ENCODE measurements around the gene MRPL12.

Gene MRPL12

DNA sequence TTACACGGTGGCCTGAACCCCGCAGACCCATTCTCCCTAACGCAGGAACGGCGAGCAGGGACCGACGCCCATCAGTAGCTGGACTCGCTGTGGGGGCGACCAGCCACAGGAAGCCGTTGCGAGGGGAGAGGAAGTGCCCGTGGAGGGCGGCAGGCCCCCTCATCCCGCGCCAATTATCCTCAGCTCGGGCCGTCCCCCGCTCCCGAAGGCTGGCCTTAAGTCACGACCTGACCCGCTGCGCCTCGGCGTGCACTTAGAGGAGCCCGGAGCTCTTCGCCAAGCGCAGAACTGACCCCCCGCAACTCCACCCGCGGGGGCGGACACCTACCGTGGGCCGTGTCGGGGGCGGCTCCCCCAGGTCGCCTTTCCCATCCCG is 20.0 kb upstream of the MRPL12 start:
- DNase-seq, result no peak

- DNase-seq, result peak; percentile 98
Measured at GRCh38 chr17:81683584-81684441, 19.4 kb upstream of the MRPL12 start, which contains the start of the genes ARL16 and HGS. Gene ARL16 (minus strand): TSS chr17:81683797. CDS start chr17:81683753, 44 bp downstream. Gene HGS (plus strand): TSS chr17:81684011. CDS start chr17:81684067, 56 bp downstream.

GRCh38 chr17:81684442-81684911 is 18.7 kb upstream of the MRPL12 start:
- DNase-seq, result no peak

DNA sequence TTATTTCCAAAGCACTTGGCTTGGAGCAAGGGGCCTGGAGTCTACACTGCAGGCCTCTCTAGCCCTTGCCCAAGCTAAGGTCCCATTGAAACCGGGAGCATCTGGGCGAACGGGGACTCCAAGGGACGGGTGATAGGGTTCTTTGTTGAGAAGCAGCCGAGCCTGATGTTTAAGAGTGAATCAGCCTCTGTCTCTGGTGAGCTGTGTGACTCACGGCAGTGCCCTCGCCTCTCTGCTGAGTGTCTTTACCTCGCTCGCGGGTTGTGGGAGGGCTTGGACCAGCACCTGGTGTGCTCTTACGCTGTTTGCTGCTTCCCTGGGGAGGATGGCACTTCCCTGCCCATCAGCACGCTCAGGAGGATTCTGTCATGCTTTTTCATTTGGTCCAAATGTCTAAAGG is 18.1 kb upstream of the MRPL12 start:
- DNase-seq, result peak; percentile 73

DNA sequence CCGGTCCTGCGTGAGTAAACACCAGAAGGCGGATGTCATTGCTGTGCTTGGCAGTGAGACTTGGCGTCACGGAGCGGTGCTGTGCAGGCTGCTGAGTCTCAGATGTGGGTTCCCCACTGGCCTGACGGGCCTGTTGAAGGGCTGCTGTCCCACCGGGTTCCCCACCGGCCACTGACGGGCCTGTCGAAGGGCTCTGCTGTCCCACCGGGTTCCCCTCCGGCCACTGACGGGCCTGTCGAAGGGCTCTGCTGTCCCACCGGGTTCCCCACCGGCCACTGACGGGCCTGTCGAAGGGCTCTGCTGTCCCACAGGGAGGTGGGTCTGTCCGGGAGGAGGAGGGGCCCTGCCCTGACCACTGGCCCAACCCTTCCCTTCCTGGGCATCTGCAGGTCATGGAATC is 16.6 kb upstream of the MRPL12 start:
- DNase-seq, result no peak

- DNase-seq, result no peak
Measured at GRCh38 chr17:81687770-81688541, 15.2 kb upstream of the MRPL12 start.

DNA sequence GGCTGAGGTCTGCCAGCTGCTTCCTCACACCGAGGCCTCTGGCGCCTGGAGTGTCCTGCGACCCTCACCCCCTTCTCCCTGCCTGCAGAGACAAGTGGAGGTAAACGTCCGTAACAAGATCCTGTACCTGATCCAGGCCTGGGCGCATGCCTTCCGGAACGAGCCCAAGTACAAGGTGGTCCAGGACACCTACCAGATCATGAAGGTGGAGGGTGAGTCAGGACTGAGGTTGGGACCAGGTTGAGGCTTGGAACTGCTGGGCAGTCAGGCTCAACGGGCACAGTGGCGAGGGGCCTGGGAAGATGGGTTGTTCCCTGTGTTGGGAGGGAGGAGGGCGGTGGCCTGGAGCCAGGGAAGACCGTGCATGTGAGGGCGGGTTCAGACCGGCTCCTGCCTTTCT is 14.6 kb upstream of the MRPL12 start:
- no peak for DNase-seq

GRCh38 chr17:81690066-81690465 is 13.1 kb upstream of the MRPL12 start:
- no peak for DNase-seq

- DNase-seq, result no peak
Measured at GRCh38 chr17:81690549-81690948, 12.6 kb upstream of the MRPL12 start.

GRCh38 chr17:81691196-81691595 is 12.0 kb upstream of the MRPL12 start:
- DNase-seq, result no peak

GRCh38 chr17:81691608-81692007 is 11.6 kb upstream of the MRPL12 start:
- DNase-seq, result no peak

DNA sequence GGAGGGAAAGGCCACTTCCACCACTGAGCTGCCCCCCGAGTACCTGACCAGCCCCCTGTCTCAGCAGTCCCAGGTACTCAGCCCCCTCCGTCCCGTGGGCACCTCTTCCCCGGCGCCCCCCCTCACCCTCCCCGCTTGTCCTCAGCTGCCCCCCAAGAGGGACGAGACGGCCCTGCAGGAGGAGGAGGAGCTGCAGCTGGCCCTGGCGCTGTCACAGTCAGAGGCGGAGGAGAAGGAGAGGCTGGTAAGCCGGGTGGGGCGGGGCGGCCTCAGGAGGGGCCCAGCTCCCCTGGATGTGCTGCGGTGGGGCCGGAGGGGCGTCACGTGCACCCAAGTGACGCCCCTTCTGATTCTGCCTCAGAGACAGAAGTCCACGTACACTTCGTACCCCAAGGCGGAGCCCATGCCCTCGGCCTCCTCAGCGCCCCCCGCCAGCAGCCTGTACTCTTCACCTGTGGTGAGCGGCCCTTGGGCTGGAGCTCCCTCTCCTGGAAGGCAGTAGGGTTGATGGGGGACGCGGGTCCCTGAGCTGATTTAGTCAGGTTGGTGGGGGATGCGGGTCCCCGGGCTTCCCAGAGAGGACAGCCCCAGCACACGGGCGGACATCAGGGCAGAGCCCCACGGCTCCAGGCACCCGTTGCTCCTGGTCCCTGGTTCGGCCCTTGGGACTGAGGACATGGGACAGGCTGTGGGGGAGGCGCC is 9.5 kb upstream of the MRPL12 start:
- no peak for DNase-seq

DNA sequence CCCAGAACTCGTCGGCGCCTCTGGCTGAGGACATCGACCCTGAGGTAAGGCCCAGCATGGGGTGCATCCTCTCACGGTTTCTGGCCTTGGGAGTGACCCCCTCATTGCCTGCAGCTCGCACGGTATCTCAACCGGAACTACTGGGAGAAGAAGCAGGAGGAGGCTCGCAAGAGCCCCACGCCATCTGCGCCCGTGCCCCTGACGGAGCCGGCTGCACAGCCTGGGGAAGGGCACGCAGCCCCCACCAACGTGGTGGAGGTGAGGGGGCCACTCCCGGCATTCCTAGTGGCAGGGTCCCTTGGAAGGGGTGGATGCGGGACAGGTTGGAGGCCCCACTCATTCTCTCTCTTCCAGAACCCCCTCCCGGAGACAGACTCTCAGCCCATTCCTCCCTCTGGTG is 8.4 kb upstream of the MRPL12 start:
- DNase-seq, result no peak

- DNase-seq, result no peak
Measured at GRCh38 chr17:81695211-81695610, 8.0 kb upstream of the MRPL12 start.

GRCh38 chr17:81695801-81696200 is 7.4 kb upstream of the MRPL12 start:
- no peak for DNase-seq

- DNase-seq, result no peak
Measured at GRCh38 chr17:81696218-81696941, 6.8 kb upstream of the MRPL12 start.

- DNase-seq, result no peak
Measured at GRCh38 chr17:81697261-81698044, 5.7 kb upstream of the MRPL12 start.

DNA sequence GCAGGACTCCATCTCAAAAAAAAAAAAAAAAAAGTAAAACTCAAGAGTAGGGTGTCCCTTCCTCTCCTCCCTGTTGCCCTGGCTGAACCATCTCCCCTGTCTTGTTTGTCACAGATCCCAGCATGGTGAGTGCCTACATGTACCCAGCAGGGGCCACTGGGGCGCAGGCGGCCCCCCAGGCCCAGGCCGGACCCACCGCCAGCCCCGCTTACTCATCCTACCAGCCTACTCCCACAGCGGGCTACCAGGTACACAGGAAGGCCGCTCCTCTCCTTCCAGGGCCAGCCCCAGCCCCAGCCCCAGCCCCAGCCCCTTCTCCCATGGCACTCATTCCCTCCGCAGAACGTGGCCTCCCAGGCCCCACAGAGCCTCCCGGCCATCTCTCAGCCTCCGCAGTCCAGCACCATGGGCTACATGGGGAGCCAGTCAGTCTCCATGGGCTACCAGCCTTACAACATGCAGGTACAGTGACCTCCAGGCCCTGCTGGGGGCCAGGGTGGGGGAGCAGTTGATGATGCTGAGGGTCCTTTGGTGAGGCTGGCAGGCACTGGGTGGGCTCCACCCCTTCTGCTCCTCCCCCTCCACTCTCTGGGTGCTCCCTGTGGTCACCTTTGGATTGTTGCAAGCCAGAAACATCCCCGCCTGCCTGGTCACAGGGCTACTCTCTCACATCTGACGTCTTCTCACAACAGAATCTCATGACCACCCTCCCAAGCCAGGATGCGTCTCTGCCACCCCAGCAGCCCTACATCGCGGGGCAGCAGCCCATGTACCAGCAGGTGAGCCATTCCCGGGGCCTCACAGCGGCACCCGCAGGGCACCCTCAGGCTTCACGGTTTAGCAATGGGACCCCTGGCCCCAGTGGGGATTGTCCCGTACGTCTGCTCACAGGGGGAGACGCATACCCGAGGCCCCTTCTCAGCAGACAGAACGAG is 2.5 kb upstream of the MRPL12 start:
- no peak for DNase-seq

GRCh38 chr17:81701288-81702071 is 1.7 kb upstream of the MRPL12 start:
- DNase-seq, result no peak

Data from HCEC 1CT (cell line).